Endothelial cell (in vitro differentiated cells): Measurements from ENCODE around the gene LAMC1. TPM values are rescaled to one million over a fixed set of nuclear protein-coding genes. Genes with fewer than 3 reads are reported as not detected.
"Not testable (repeated sequence)": the region's sequence is repeated elsewhere in the genome, so short reads cannot be mapped to it uniquely, and the experiment has no call there.

Experiments
- DNase-seq: peaks from one replicate; pipeline ENCODE4 v3.0.0; 2021; ENCODE audit warnings: low spot score
- H3K27ac Mint-ChIP-seq: one replicate; pipeline ENCODE4 v1.8.0; 2021; ENCODE audit warnings: mixed read lengths, inconsistent platforms; ENCODE audit not compliant: unreplicated experiment
- H3K27me3 Mint-ChIP-seq: one replicate; pipeline ENCODE4 v1.8.0; 2021; ENCODE audit warnings: mild to moderate bottlenecking, moderate library complexity, mixed read lengths, inconsistent platforms; ENCODE audit not compliant: unreplicated experiment
- H3K36me3 Mint-ChIP-seq: one replicate; pipeline ENCODE4 v1.8.0; 2021; ENCODE audit warnings: mild to moderate bottlenecking, low read depth, mixed read lengths, inconsistent platforms; ENCODE audit not compliant: unreplicated experiment
- H3K4me1 Mint-ChIP-seq: one replicate; pipeline ENCODE4 v1.8.0; 2021; ENCODE audit warnings: mild to moderate bottlenecking, mixed read lengths, inconsistent platforms; ENCODE audit not compliant: unreplicated experiment
- H3K4me3 Mint-ChIP-seq: one replicate; pipeline ENCODE4 v1.8.0; 2021; ENCODE audit warnings: mild to moderate bottlenecking, mixed read lengths, inconsistent platforms; ENCODE audit not compliant: unreplicated experiment
- H3K9me3 Mint-ChIP-seq: one replicate; pipeline ENCODE4 v1.8.0; 2021; ENCODE audit warnings: mixed read lengths, inconsistent platforms; ENCODE audit not compliant: unreplicated experiment
- total RNA-seq: library from RNA; stranded (reverse); fragmentation: NEBNext Ultra II Directional; extraction: Animal tissue kit (Norgen Biotek cat#: 25700); gene quantifications from one replicate; pipeline ENCODE4 v1.2.1, GENCODE V29; 2021; ENCODE audit not compliant: unreplicated experiment
- TF ChIP-seq, protein P1 (sequence below): fragments of 200-600 bp; sonication (generic); IDR thresholded peaks from one replicate; pipeline ENCODE4 v1.5.0; 2021; ENCODE audit warnings: antibody characterized with exemption; ENCODE audit not compliant: unreplicated experiment

LAMC1 gene
- total RNA-seq, 1 donor from 2014 or later, result 265 TPM

DNA sequence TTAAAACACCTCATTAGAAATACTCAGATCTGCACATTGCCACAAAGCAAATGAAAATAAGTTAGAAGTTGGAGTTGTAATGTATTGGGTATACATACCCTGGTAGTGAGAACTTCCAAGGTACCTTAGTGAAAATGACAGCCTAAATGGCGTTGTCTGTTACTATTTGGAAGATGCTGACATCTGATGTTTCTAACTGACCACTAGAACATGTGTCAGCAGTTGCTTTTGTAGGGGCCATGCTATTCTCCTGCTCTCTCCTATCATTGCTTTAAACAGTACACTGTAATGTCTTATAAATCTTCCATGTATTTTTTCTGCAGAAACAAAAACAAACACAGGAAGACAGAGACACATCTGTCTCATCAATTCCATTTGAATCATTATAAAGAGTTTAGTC, 40.1 kb downstream of the LAMC1 start:
- Mint-ChIP-seq H3K27me3 (no peaks in the 10 kb centered on the region), H3K36me3 (peaks cover 4% of the 10 kb centered on the region), H3K4me1 (no peaks in the 10 kb centered on the region), H3K4me3 (no peak overlapping the region), H3K27ac (no peak overlapping the region), H3K9me3 (no peaks in the 10 kb centered on the region)
- TF ChIP-seq, protein P1, sequence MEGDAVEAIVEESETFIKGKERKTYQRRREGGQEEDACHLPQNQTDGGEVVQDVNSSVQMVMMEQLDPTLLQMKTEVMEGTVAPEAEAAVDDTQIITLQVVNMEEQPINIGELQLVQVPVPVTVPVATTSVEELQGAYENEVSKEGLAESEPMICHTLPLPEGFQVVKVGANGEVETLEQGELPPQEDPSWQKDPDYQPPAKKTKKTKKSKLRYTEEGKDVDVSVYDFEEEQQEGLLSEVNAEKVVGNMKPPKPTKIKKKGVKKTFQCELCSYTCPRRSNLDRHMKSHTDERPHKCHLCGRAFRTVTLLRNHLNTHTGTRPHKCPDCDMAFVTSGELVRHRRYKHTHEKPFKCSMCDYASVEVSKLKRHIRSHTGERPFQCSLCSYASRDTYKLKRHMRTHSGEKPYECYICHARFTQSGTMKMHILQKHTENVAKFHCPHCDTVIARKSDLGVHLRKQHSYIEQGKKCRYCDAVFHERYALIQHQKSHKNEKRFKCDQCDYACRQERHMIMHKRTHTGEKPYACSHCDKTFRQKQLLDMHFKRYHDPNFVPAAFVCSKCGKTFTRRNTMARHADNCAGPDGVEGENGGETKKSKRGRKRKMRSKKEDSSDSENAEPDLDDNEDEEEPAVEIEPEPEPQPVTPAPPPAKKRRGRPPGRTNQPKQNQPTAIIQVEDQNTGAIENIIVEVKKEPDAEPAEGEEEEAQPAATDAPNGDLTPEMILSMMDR, result no peak
- no peak for DNase-seq

DNA sequence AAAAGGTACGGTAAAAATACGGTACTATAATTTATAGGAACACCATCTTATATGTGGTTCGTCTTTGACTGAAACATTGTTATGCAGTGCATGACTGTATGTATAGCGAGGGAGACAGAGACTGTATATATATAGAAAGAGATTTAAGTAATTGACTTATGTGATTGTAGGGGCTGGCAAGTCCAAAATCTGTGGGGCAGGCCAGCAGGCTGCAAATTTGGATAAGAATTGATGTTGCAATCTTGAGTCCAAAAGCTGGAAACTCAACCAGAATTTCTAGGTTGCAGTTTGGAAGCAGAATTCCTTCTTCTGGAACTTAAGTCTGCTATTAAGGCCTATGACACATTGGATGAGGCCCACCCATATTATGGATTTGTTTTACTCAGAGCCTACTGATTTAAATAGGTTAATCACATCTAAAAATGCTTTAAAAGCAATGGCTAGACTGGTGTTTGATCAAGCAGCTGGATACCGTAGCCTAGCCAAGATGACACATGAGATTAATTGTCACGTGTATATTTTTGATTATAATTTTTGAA, 42.0 kb downstream of the LAMC1 start:
- TF ChIP-seq, protein P1, result no peak
- peaks cover 4% of the 10 kb centered on the region for H3K36me3 Mint-ChIP-seq
- H3K9me3 Mint-ChIP-seq, result no peaks in the 10 kb centered on the region
- DNase-seq, result no peak
- H3K27me3 Mint-ChIP-seq, result no peaks in the 10 kb centered on the region
- peak overlapping the region; percentile 3 for H3K4me3 Mint-ChIP-seq
- peaks cover 6% of the 10 kb centered on the region for H3K4me1 Mint-ChIP-seq
- H3K27ac Mint-ChIP-seq, result no peak overlapping the region

DNA sequence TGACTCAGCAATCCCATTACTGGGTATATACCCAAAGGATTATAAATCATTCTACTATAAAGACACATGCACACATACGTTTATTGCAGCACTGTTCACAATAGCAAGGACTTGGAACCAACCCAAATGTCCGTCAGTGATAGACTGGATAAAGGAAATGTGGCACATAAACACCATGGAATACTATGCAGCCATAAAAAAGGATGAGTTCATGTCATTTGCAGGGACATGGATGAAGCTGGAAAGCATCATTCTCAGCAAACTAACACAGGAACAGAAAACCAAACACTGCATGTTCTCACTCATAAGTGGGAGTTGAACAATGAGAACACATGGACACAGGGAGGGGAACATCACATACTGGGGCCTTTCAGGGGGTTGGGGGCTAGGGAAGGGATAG, 43.2 kb downstream of the LAMC1 start:
- not testable (repeated sequence) for H3K27me3 Mint-ChIP-seq, H3K4me3 Mint-ChIP-seq

DNA sequence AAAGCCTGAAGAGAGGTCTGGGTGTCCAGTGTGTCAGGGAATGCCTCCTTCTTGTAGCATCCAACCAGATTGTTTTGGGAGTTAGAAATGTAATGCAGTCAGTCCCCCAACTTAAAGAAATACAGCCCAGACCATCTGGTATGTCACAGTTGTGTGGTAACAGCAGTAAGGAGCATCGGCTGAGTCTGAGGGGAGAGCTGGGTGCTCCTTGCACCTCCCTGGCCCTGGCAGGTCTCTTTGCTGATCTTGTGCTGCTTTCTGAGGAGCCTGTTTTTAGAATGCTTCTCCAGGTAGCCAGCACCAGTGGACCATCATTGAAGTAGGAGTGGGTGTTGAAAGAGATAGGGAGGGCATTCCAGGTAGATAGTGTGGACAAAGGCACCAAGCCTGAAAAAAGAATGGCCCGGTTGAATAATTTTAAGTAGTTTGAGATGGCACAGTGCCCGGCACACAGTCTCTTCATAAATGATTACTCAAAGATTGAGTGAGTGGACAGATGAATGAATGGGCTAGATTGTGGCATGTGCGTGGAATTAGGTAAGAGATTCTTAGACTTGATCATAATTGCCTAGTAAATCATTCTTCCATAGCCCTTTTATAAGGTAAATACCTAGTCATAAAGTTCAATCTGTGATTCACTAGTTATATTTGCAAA, 46.5 kb downstream of the LAMC1 start:
- peak overlapping the region; percentile 27 for H3K27ac Mint-ChIP-seq
- no peak for DNase-seq

More for the DNA sequence above, 43.2 kb downstream of the LAMC1 start:
- DNase-seq, H3K36me3 Mint-ChIP-seq, H3K27ac Mint-ChIP-seq, H3K9me3 Mint-ChIP-seq: not testable (repeated sequence)
- peaks cover 18% of the 10 kb centered on the region for H3K4me1 Mint-ChIP-seq

DNA sequence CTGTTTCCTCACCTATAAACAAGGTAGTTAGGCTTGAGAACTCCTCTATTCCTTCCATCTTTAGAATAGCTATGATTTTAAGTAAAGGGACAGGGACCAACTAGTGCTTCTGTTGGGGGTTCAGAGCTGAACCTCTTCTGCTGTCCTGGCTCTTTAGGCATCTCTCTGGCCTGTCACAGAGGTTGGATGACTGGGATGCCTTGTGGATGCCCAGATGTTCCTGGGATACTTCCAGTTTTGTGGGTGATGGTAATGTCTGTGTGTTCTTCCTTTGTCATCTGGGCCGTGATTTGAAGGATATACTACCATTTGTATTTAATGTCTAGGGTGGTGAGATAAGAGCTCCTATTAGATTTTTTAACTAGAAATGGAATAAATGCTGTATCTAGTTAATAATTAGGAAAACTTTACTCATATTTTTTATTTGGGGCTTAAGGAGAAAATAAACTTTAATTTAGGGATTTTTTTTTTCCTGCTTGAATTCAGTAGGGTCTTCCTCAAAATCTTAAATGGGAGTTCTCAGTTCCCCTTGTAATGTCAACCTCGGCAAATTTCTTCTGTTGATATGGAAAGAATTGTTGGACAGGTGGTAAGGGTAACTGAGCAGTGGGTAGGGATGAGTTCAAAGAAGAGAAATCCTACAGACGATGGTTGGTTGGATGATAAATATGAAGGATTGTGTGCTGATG, 47.2 kb downstream of the LAMC1 start:
- H3K4me1 Mint-ChIP-seq, result peaks cover 25% of the 10 kb centered on the region
- no peak overlapping the region for H3K4me3 Mint-ChIP-seq
- peaks cover 2% of the 10 kb centered on the region for H3K27me3 Mint-ChIP-seq
- no peaks in the 10 kb centered on the region for H3K9me3 Mint-ChIP-seq
- no peak for DNase-seq
- H3K36me3 Mint-ChIP-seq, result peaks cover 4% of the 10 kb centered on the region
- TF ChIP-seq, protein P1, result no peak
- peak overlapping the region; percentile 70 for H3K27ac Mint-ChIP-seq

More for the DNA sequence above, 46.5 kb downstream of the LAMC1 start:
- Mint-ChIP-seq H3K36me3 (peaks cover 8% of the 10 kb centered on the region), H3K9me3 (no peaks in the 10 kb centered on the region), H3K4me1 (peaks cover 25% of the 10 kb centered on the region), H3K27me3 (peaks cover 2% of the 10 kb centered on the region), H3K4me3 (no peak overlapping the region)
- TF ChIP-seq, protein P1, result no peak
